Osteoblast (primary cell): ENCODE data around the gene OAT. TPM values are rescaled to one million over a fixed set of nuclear protein-coding genes. Genes with fewer than 3 reads are reported as not detected.

Experiments
- DNase-seq: peaks from one replicate; pipeline ENCODE4 v3.0.0; 2011; ENCODE audit warnings: low spot score, mixed read lengths; ENCODE audit not compliant: insufficient read length; ENCODE audit errors: missing footprints
- H2AFZ ChIP-seq: 2 replicates; pipeline ENCODE4 v1.6.0; 2011; ENCODE audit warnings: mild to moderate bottlenecking, low read length
- H3K27ac ChIP-seq: 2 replicates; pipeline ENCODE4 v1.5.1; 2011; ENCODE audit warnings: mild to moderate bottlenecking, low read depth, low read length, moderate library complexity
- H3K27me3 ChIP-seq: 2 replicates; pipeline ENCODE4 v1.6.0; 2012; ENCODE audit warnings: mild to moderate bottlenecking, control low read depth, inconsistent platforms, low read length, moderate library complexity; ENCODE audit not compliant: insufficient read depth
- H3K36me3 ChIP-seq: 2 replicates; pipeline ENCODE4 v1.5.1; 2011; ENCODE audit warnings: mild to moderate bottlenecking, low read length, control low read depth, moderate library complexity; ENCODE audit not compliant: insufficient read depth
- H3K4me1 ChIP-seq: 2 replicates; pipeline ENCODE4 v1.5.1; 2011; ENCODE audit warnings: mild to moderate bottlenecking, low read length, control low read depth, moderate library complexity; ENCODE audit not compliant: insufficient read depth
- H3K4me2 ChIP-seq: 2 replicates; pipeline ENCODE4 v1.6.0; 2011; ENCODE audit warnings: mild to moderate bottlenecking, low read length; ENCODE audit not compliant: insufficient read depth
- H3K4me3 ChIP-seq: fragments of 200-600 bp; sonication (generic); 3 replicates; pipeline ENCODE4 v1.5.1; 2012; ENCODE audit warnings: mild to moderate bottlenecking, low read length, inconsistent platforms; ENCODE audit not compliant: insufficient read depth
- H3K79me2 ChIP-seq: 2 replicates; pipeline ENCODE4 v1.6.0; 2012; ENCODE audit warnings: mild to moderate bottlenecking, low read length, control low read depth, inconsistent platforms; ENCODE audit not compliant: insufficient read depth
- H3K9me3 ChIP-seq: 2 replicates; pipeline ENCODE4 v1.5.1; 2011; ENCODE audit warnings: low read depth, low read length, control low read depth
- H4K20me1 ChIP-seq: 2 replicates; pipeline ENCODE4 v1.6.0; 2012; ENCODE audit warnings: mild to moderate bottlenecking, low read length, control low read depth; ENCODE audit not compliant: insufficient read depth
- total RNA-seq: library from RNA; depleted of rRNA; stranded (reverse); fragments of >200 nt; gene quantifications from 2 replicates; pipeline ENCODE4 v1.2.3, GENCODE V29; 2012
- TF ChIP-seq, protein P1 (sequence below): IDR thresholded peaks from 2 replicates; pipeline ENCODE4 v1.5.1; 2011; ENCODE audit warnings: mild to moderate bottlenecking, low read depth, low read length, moderate library complexity; ENCODE audit errors: extremely low read depth

OAT gene
- total RNA-seq, 1 donor, result 202 TPM

DNA sequence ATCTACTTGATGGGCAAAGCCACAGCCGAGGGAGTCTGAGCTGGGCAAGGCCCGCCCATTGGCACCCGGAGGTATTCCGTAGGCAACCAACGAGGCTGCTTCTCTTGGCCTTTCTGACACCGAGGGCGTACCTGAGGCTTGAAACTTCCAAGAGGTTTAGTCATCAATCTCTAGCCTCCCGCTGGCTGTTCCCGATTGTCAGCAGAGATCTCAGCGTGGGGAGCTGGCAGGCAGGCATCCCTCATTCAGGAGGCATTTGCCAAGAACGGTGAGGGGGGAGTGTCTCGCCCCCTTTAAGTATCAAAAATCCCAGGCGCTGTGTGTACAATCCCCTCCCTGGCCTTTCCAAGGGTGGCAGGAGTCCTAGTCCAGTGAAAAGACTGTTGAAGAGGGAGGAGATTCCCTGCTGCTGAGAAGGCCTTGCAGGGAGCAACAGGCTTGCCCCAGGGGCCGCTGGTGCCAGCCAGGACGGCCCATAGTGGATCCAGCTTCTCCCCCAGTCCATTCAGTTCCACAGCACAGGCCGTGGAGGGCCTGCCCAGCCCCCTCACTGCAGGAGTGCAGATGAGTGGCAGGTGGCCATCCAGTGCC is 39.7 kb downstream of the OAT start:
- no peaks in the 10 kb centered on the region for H3K36me3 ChIP-seq
- no peaks in the 10 kb centered on the region for H3K4me1 ChIP-seq
- DNase-seq, result peak; percentile 67

GRCh38 chr10:124378271-124378670 is 40.5 kb downstream of the OAT start:
- H3K79me2 ChIP-seq, result no peaks in the 10 kb centered on the region
- H4K20me1 ChIP-seq, result no peaks in the 10 kb centered on the region
- TF ChIP-seq, protein P1, sequence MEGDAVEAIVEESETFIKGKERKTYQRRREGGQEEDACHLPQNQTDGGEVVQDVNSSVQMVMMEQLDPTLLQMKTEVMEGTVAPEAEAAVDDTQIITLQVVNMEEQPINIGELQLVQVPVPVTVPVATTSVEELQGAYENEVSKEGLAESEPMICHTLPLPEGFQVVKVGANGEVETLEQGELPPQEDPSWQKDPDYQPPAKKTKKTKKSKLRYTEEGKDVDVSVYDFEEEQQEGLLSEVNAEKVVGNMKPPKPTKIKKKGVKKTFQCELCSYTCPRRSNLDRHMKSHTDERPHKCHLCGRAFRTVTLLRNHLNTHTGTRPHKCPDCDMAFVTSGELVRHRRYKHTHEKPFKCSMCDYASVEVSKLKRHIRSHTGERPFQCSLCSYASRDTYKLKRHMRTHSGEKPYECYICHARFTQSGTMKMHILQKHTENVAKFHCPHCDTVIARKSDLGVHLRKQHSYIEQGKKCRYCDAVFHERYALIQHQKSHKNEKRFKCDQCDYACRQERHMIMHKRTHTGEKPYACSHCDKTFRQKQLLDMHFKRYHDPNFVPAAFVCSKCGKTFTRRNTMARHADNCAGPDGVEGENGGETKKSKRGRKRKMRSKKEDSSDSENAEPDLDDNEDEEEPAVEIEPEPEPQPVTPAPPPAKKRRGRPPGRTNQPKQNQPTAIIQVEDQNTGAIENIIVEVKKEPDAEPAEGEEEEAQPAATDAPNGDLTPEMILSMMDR, result no peak
- H3K36me3 ChIP-seq, result no peaks in the 10 kb centered on the region
- no peak overlapping the region for H3K4me3 ChIP-seq
- no peak for DNase-seq
- no peak overlapping the region for H3K4me2 ChIP-seq
- H3K4me1 ChIP-seq, result no peaks in the 10 kb centered on the region
- peaks cover 31% of the 10 kb centered on the region for H3K27me3 ChIP-seq
- H2AFZ ChIP-seq, result no peak overlapping the region
- H3K9me3 ChIP-seq, result no peaks in the 10 kb centered on the region
- H3K27ac ChIP-seq, result no peak overlapping the region

More for the DNA sequence above, 39.7 kb downstream of the OAT start:
- Histone ChIP-seq H3K27ac (no peak overlapping the region), H3K79me2 (no peaks in the 10 kb centered on the region), H3K9me3 (no peaks in the 10 kb centered on the region), H2AFZ (no peak overlapping the region), H3K4me3 (no peak overlapping the region), H4K20me1 (no peaks in the 10 kb centered on the region), H3K27me3 (peaks cover 26% of the 10 kb centered on the region), H3K4me2 (no peak overlapping the region)
- TF ChIP-seq, protein P1, result no peak

DNA sequence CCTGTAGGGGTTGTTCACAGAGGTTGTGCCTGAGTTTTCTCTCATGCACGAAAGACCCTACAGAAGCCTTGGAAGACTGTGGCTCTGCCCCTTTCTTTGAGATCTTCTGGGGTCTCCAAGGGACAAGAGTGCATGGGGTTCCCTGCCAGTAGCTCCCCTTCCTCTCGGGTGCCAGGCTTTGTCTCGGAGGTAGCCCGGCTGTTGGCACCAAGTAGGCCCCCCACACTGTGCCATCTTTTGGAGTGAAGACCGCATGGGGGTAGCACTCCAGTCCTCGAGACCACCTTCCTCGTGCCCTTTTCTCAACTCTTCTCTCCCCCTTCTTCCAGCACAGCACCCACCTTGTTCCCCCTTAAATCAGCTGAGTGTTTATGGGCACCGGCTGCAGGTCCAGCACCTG is 41.6 kb downstream of the OAT start:
- H3K4me1 ChIP-seq, result no peaks in the 10 kb centered on the region
- no peak overlapping the region for H2AFZ ChIP-seq
- no peak overlapping the region for H3K4me2 ChIP-seq
- no peak overlapping the region for H3K4me3 ChIP-seq
- TF ChIP-seq, protein P1, result no peak
- H3K36me3 ChIP-seq, result no peaks in the 10 kb centered on the region
- no peaks in the 10 kb centered on the region for H3K9me3 ChIP-seq
- no peaks in the 10 kb centered on the region for H3K79me2 ChIP-seq
- peaks cover 41% of the 10 kb centered on the region for H3K27me3 ChIP-seq
- H3K27ac ChIP-seq, result no peak overlapping the region
- no peak for DNase-seq
- no peaks in the 10 kb centered on the region for H4K20me1 ChIP-seq

GRCh38 chr10:124376411-124376810 is 42.3 kb downstream of the OAT start:
- H3K4me2 ChIP-seq, result no peak overlapping the region
- no peaks in the 10 kb centered on the region for H3K79me2 ChIP-seq
- H4K20me1 ChIP-seq, result no peaks in the 10 kb centered on the region
- no peaks in the 10 kb centered on the region for H3K9me3 ChIP-seq
- TF ChIP-seq, protein P1, result no peak
- no peak overlapping the region for H3K4me3 ChIP-seq
- no peak overlapping the region for H3K27ac ChIP-seq
- H3K4me1 ChIP-seq, result no peaks in the 10 kb centered on the region
- H3K36me3 ChIP-seq, result no peaks in the 10 kb centered on the region
- peaks cover 42% of the 10 kb centered on the region for H3K27me3 ChIP-seq
- H2AFZ ChIP-seq, result no peak overlapping the region
- DNase-seq, result peak; percentile 32
